ENCODE data around the gene PPP1R10.

DNA sequence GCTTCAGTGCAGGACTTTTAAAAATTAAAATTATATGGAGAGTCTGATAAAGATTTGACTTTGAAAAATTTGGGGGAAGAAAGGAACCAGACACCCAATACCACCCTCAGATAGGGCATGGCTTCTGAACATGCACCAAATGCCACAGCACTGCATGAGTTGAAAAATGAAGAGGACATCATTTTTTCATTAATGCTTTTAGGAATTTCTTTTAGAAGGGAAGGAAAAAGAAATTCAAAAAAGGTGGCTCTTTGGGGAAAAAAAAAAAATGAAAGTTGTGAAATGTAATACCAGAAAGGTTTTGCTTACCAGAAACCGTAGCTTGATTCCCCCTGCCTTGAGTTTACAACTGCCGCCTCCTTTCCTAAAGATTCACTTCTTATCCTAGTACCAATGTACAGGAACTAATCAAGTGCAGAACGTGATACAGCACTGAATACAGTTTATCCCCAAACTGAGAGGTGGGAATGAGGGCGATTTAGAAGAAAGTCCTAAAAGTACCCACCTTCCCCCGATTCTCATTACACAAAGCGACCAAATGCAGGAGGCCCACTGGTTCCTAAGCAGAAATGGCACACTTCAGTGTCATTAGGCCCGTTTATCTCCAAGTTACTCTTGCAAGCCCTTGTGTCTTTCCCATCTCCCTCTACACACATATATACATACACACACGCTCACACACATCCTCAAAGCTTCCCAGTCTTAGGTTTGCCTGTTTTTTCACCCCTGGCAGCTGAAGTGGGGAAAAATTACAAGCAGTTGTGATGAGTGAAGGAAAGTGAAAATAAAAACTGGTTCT lies 2.8 kb downstream of the PPP1R10 start:
- TF ChIP-seq, protein P1, sequence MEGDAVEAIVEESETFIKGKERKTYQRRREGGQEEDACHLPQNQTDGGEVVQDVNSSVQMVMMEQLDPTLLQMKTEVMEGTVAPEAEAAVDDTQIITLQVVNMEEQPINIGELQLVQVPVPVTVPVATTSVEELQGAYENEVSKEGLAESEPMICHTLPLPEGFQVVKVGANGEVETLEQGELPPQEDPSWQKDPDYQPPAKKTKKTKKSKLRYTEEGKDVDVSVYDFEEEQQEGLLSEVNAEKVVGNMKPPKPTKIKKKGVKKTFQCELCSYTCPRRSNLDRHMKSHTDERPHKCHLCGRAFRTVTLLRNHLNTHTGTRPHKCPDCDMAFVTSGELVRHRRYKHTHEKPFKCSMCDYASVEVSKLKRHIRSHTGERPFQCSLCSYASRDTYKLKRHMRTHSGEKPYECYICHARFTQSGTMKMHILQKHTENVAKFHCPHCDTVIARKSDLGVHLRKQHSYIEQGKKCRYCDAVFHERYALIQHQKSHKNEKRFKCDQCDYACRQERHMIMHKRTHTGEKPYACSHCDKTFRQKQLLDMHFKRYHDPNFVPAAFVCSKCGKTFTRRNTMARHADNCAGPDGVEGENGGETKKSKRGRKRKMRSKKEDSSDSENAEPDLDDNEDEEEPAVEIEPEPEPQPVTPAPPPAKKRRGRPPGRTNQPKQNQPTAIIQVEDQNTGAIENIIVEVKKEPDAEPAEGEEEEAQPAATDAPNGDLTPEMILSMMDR (conservative IDR thresholded peaks at IDR 0.05; ENCODE audit: low read depth, low read length): no peak
- TF ChIP-seq EZH2 (IDR thresholded peaks at IDR 0.05; ENCODE audit: low read length, unreplicated experiment): no peak
